ENCODE results near the gene CNTF.

CNTF gene

DNA sequence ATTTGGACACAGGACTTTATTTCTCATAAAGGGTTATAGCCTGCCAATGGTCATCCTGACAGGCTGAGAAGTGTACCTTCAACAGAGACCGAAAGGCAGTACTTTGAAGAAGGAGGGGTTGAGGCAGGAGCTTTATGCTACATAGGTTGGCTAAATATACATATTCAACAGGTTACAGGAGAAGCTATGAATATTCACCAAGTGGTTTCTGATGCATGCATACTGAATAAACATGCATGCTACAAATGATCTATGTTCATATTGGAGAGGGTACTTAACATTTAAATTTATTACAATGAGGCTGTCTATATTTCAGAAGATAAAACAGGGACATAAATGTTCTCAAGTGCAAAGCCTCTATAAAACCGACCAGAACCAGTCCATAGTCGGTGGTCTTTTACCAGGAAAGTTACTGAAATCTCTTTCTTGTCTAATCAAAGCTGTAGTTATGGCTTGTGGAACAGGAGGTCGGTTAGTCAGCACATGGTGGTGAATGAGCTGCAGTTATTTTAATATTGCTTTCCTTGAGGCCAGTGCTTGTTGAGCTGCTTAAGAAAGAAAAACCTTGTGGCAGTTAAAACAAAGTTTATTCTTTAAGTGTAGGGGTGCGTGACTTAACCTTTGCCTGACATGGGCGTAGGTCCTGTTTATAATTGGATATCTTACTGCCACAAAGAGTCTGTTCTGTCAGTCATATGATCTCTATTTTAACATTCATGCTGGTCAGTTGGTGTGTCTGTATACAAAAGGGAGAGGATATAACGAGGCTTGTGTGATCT, 19.5 kb downstream of the CNTF start:
- no peak for DNase-seq (ENCODE audit: low read depth in 2 of 2)

DNA sequence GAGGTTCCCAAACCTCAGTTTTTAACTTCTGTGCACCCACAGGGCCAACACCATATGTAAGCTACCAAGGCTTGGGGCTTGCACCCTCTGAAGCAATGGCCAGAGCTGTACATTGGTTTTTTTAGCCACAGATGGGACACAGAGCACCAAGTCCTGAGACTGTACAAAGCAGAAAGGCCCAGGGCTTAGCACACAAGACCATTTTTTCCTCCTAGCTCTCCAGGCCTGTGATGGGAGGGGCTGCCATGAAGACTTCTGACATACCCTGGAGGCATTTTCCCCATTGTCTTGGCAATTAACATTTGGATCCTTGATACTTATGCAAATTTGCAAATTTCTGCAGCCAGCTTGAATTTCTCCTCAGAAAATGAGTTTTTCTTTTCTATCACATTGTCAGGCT, 23.4 kb downstream of the CNTF start:
- no peak for DNase-seq (ENCODE audit: low read depth in 2 of 2)

DNA sequence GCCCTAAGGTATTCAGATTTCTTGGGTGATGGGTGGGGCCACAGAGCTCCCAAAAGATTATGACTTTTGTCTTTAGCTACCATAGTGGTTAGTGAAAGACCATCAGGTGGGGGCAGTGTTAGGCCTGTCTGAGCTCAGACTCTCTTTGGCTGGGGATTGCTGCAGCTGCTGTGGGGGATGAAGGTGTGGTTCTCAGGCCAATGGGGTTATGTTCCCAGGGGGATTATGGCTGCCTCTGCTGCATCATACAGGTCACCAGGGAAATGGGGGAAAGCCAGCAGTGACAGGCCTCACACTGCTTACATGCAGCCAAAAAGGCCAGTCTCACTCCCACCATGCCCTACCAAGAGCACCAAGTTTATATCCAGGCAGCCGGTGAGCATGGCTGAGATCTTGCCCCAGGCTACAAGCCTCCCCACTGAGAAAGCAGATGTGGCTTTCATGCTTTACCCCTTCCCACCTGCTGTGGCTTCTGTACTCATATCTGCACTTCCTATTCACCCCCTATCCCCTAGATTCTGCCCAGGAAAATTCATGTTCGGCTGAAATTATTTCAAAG, 24.8 kb downstream of the CNTF start:
- DNase-seq (ENCODE audit: low read depth in 2 of 2): no peak

DNA sequence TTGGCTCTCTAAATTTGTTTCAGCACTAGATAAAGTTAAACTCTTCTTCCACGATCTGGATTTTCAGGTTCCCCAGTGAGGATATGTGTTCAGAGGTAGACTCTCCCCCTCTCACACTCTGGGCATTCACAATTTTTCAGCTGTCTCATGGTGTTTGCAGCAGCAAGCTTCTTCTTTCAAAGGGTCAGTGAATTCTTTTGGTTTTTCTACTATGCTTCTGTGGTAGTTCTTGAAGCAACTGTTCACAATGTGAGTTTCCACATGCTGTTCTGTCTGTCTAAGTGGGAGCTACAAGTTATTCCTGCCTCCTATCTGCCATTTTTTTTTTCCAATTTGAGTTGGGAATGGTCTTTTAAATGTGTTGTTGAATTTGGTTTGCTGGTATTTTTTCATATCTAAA, 25.4 kb downstream of the CNTF start:
- no peak for DNase-seq (ENCODE audit: low read depth in 2 of 2)

DNA sequence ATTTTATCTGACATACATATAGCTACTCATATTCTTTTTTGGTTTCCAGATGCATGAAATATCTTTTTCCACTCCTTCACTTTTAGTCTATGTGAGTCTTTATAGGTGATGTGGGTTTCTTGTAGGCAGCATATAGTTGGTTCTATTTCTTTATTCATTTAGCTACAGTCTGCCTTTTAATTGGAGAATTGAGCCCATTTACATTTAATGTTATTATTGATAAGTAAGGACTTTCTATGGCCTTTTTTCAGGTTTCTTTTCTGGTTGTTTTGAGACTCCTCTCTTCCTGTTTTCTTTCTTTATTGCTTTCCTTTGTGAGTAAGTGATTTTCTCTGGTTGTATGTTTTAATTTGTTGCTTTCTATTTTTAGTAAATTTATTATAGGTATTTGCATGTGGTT, 27.2 kb downstream of the CNTF start:
- no peak for DNase-seq (ENCODE audit: low read depth in 2 of 2)

DNA sequence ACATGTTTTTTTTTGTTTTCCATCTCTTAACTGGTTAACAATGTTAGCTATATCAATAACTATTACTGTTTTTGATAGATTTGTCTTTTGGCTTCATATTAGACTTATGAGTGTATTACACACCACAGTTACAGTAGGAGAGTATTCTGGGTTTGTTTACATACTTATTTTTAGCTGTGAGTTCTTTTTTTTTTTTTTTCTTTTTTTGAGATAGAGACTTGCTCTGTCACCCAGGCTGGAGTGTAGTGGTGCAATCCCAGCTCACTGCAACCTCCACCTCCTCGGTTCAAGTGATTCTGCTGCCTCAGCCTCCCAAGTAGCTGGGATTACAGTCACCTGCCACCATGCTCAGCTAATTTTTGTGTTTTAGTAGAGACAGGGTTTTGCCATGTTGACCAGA, 28.0 kb downstream of the CNTF start:
- no peak for DNase-seq (ENCODE audit: low read depth in 2 of 2)

DNA sequence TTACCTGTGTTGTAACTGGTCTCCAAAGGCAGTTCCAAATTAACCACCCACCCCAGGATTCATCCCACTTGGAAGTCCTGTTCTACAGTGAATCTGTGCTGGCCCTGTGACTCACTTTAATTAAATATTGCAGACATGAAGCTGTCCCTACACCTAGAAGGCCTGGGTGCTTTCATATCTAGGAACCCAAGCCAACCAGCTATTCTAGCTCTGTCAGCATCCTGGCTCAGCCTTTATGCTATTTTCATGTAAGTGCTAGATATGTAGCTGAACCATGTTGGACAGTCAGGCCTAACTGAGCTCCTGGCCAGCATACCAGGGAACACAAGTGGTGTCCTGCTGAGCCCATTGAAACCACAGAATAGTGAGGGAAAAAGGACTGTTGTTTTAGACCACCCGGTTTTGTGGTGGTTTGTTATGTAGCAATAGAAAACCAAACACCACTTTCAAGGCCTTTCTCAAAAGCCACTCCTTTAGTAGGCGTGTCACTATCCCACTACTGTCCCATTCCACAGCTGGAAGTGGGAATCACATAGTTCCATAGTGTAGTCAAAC, 30.3 kb downstream of the CNTF start:
- no peak for DNase-seq (ENCODE audit: low read depth in 2 of 2)

DNA sequence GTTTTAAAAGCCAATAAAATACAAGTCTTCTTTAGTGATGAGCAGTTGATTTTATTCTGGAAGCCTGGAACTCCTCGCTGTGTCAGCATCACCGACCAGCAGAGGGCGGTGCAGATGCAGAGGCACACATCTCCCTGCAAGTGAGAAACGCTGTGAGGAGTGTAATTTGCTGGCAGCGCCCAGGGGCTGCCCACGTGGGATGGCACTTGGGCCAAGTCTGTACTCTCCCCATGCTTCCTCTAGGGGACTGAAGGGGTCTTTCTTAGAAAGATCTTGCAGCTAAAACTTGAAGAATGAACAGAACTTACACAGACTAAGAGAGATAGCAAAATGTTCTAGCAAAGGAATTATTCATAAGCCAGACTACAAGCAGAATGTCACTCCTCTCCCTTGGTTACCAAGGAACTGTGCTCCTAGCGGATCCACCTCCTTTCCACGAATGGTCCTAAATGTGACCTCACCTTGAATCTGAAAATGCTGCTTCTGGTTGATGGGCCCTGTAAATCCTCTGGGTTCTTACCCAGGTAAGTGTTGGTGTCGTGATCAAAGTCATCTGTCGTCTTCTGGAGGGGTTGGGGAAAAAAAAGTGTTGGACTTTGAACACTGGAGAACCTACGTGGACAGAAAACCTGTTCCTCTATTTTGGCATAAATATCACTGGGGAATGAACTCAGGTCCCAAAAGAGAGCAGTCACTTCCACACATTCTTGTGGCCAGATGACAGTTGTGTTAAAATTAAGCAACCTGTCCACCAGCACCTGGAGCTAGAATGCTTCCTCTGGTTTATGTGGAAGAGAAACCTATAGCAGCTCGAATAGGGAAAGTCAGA, 31.8 kb downstream of the CNTF start:
- DNase-seq (ENCODE audit: low read depth in 2 of 2): peak; percentile 27 to 36

DNA sequence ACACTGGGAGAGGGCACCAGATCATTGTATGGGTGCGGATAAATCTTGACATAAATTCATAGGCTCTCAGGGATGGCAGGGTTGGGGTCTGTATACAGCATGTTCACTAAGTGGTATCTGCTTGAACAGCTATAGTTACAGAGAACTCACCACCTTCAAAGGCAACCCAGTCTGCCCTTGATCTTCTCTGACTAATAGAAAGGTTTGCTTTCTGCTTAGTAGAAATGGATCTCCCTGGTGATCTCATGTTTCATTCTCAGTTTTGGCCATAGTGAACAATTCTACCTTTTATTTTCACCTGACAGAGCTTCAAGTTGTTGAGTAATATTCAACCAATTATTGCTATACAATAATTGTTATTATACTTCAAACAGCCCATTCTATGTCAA, 32.4 kb downstream of the CNTF start:
- no peak for DNase-seq (ENCODE audit: low read depth in 2 of 2)

DNA sequence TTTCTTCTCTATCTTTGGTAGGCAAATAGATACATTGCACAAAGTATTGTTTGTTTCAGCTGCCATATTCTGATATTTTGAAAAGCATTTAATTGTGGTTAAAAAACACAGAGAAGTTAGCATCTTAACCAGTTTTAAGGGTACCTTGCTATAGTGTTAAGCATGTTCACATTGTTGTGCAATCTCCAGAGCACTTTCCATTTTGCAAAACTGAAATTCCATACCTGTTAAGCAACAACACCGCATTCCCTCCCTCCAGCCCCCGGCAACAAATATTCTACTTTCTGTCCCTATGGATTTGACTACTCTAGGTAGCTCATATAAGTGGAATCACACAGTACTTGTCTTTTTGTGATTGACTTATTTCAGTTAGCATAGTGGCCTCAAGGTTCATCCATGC, 33.9 kb downstream of the CNTF start:
- no peak for DNase-seq (ENCODE audit: low read depth in 2 of 2)

DNA sequence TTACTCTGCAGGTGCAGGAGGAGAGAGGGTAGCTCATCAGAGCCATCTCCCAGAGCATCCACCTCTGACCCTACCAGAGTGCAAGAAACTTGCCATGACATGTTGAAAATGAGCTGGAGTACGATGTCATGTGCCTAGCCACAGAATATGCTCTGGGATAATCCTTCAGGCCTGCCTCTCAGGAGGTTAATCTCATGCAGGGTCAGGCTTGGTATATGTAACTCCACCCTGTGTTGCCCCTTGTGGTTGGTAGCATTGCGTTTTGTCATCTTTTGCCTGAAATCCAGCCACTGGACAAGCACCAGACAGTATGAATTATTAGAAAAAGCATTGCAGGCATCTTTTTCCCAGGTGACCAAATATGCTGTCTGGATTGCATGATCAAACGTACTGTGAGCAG, 36.2 kb downstream of the CNTF start:
- DNase-seq (ENCODE audit: low read depth in 2 of 2): no peak

DNA sequence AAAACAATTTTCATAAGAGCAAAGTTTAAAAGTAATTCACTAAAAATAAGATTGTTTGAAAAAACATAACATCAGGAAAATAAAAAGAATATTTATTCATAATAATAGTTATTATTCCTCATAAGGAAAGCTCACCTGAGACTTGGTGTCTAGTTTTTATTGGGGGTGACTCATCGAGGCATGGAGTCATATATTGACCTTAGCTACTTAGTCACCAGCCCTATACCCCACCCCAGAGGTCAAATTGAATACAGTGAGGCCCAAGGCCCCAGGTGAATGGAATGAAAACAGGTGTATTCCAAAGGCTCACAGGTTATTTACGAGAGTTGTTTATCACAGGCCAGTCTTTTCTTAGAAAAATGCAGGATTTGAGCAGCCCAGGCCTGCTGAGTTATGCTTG, 36.9 kb downstream of the CNTF start:
- DNase-seq (ENCODE audit: low read depth in 2 of 2): no peak

DNA sequence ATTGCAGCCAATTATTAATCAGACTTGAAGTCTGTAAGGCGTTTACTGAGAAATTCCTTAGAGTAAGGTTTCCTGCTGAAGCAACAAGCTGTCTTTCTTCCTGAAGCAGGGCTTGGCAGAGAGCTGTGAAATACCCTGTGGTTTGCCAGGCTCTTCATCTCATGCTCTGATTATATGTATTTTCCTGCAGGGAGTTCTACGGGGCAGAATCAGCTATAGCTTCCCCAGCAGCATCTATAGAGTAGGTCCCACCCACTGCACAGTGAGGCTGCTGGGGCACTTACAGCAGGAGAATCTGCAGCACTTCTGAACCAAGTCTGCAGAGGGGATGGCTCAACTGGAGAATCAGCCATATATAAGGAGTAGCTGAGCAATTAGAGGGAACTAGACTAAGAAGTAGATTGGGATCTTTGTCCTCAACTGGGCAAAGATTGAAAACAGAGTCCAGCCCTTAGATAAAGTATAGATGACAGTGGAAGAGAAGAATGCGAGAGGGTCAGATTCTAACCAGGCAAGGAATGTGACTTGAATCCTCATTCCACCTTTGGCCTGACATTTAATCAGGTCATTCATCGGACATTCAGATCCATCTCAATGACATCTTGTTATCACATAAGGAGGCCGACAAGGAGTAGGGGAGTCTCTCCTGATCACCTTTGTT, 37.6 kb downstream of the CNTF start:
- DNase-seq (ENCODE audit: low read depth in 2 of 2): no peak

DNA sequence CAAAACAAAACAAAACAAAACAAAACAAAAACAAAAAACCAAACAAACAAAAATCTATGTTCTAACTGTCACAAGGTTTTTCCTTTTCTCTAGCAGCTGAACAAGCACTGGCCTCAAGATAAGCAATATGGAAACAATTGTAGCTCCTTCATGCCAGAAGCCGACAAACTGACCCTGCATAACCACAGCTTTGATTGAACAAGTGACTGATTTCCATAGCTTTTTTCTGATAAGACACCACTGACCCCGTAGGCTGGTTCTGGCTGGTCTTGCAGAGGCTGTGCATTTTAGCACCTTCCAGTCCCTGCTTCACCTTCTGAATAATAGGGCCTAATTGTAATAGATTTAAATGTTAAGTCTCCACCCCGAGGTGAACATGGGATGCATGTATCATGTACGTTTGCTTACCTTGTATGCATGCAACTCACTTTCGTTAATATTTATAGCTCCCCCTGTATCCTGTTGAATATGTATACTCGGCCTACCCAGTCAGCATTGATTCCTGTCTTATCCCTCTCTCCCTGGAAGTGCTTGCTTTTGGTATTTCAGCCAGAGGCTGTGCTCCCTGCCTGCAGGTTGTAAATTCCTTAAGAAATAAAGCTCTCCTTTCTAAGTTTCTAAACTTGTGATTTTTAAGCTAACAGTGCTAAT, 49.6 kb downstream of the CNTF start:
- DNase-seq (ENCODE audit: low read depth in 2 of 2): no peak

DNA sequence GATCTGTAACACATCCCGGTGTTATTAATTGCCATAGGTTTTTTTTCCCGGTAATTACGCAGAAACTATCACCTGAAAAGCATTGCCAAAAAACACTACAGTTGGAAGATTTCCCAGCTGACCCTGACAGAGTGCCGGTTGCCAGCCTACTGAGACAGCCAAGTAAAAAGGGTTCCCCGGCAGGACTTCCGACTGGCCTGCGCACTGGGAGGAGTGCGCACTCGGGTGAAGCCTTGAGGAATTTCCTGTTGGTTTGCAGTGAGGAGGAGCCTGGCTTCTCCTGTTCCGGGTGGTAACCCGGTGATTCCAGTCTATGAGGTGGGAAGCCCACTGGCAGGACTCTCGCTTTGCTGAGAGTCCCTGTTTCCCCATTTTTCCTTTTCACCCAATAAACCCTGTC, 52.1 kb downstream of the CNTF start:
- DNase-seq (ENCODE audit: low read depth in 2 of 2): no peak
